Sciatic nerve (tissue), 2 donors: ENCODE data around the gene PPFIA1. TPM values are rescaled to one million over a fixed set of nuclear protein-coding genes. Genes with fewer than 3 reads are reported as not detected.

ENCODE experiments used
- ATAC-seq: fragments of 200-7000 bp; cut with Tn5 transposase; one replicate; pipeline ENCODE4 v1.9.1; 2020; ENCODE audit warnings: mild to moderate bottlenecking, moderate library complexity
- DNase-seq: peaks from one replicate; pipeline ENCODE4 v3.0.0-alpha.2; 2020; ENCODE audit warnings: low spot score
- intact Hi-C: fragments of 100-400 bp; cut with DNase I; formaldehyde crosslinking; loops from one replicate; pipeline ENCODE4 v1.14.2; 2022
- total RNA-seq: library from RNA; stranded (reverse); fragmentation: NEBNext Ultra II Directional; extraction: Animal tissue kit (Norgen Biotek cat#: 25700); gene quantifications from one replicate; pipeline ENCODE4 v1.2.1, GENCODE V29; 2021
- donor health status: DM: no; HTN: no; CAD: no.
- donor health status: DM: no; HTN: no; CAD: no.

Gene PPFIA1
- total RNA-seq, 1 donor from 2014 or later, result 82.4 TPM

DNA sequence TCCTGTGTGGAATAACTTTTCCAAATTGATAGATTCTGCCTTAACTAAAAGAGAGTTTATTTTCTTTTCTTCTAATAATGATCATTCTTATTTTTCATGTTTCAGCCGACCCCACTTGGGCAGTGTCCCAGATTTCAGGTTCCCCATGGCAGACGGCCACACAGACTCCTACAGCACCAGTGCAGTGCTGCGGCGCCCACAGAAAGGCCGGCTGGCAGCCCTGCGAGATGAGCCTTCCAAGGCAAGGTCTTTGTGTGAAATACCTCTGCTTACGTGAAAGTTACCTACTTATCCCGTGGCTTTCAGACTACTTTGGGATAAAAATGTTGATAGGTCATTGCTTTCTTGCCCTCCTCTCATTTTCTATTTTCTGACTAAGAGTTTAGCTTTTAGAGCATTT lies 68.6 kb downstream of the PPFIA1 start:
- ATAC-seq, result no peak
- intact Hi-C loops, result no loop called here
- no peak for DNase-seq

- intact Hi-C loops, result no loop called here
- no peak for DNase-seq
- ATAC-seq, result no peak
Observed at GRCh38 chr11:70341881-70342429, 71.5 kb downstream of the PPFIA1 start.

DNA sequence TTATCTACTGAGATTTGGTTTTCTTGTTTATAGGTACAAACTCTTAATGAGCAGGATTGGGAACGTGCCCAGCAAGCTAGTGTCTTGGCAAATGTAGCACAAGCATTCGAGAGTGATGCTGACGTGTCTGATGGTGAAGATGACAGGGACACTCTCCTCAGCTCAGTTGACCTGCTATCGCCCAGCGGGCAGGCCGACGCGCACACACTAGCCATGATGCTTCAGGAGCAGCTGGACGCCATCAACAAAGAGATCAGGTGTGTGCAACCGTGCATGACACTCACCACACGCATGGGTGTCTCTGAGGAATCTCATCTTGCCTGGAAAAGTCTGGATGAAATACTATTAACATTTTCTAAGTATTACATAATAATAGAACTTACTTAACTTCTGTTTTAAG lies 73.1 kb downstream of the PPFIA1 start:
- ATAC-seq, result no peak
- intact Hi-C loops, result no loop called here
- DNase-seq, result no peak

DNA sequence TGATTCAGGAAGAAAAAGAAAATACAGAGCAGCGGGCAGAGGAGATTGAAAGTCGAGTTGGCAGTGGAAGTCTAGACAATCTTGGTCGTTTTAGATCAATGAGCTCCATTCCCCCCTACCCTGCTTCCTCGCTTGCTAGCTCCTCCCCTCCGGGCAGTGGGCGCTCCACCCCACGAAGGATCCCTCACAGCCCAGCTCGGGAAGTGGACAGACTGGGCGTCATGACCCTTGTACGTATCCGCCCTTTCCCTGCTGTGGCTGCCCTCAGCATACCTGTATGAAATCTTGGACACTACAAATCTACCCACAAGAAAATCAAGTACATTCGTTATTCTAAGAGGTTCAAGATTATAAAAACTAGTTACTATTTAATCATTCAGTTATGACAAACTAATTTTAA lies 77.7 kb downstream of the PPFIA1 start:
- DNase-seq, result no peak

DNA sequence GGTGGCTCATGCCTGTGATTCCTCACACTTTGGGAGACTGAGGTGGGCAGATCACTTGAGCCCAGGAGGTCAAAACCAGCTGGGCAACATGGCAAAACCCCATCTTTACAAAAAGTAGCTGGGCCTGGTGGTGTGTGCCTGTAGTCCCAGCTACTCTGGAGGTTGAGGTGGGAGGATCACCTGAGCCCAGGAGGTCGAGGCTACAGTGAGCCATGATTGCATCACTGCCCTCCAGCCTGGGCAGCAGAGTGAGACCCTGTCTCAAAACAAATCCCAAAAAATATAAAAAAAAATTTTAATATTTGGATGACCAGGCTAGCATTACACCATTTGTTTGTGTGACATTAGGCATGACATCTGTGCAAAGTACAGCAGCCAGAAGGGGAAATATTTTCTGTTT lies 78.1 kb downstream of the PPFIA1 start:
- intact Hi-C loops, result no loop called here
- DNase-seq, result no peak
- no peak for ATAC-seq

More for the DNA sequence above, 77.7 kb downstream of the PPFIA1 start:
- intact Hi-C loops, result no loop called here
- ATAC-seq, result no peak

GRCh38 chr11:70351646-70352045 lies 81.2 kb downstream of the PPFIA1 start:
- ATAC-seq (no peak), DNase-seq (no peak)
- intact Hi-C loops, result no loop called here

- ATAC-seq, result no peak
- intact Hi-C loops, result no loop called here
- DNase-seq, result no peak
Observed at GRCh38 chr11:70352100-70352499, 81.6 kb downstream of the PPFIA1 start.

DNA sequence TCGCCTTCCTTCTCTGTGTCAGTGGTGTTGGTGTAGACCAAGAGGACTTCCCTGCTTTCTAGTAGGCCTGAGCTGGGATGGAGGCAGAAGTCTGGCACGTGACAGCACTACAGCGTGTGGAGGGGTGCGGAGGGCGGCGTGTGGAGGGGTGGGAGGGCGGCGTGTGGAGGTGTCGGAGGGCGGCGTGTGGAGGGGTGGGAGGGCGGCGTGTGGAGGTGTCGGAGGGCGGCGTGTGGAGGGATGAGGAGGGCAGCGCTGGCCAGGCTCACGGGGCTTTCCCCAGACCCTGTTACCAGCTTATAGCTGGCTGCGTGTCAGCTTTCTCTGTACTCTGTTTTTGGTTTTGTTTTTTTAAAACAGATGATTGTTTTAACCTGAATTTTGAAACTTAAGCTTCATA lies 82.1 kb downstream of the PPFIA1 start:
- intact Hi-C loops, result no loop called here
- ATAC-seq, result peak; percentile 10
- DNase-seq, result no peak

DNA sequence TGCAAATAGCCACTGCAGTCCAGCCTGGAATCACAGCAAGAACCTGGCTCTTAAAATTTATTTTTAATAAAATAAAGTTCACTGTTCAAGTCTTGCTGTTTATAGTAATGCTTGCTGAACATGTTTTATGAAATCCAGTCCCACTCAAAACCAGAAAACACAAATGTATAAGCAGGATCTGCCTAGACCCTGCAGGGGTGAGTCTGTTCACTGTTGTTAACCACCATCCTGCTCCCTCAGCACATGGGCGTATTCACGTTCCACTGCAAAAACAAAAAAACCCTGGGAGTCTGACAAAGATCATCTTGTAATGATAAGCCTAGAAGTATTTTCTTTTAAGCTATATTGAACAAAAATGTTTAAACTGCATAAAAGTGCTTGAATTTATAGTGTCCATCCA lies 82.8 kb downstream of the PPFIA1 start:
- intact Hi-C loops, result no loop called here
- ATAC-seq, result no peak
- no peak for DNase-seq

DNA sequence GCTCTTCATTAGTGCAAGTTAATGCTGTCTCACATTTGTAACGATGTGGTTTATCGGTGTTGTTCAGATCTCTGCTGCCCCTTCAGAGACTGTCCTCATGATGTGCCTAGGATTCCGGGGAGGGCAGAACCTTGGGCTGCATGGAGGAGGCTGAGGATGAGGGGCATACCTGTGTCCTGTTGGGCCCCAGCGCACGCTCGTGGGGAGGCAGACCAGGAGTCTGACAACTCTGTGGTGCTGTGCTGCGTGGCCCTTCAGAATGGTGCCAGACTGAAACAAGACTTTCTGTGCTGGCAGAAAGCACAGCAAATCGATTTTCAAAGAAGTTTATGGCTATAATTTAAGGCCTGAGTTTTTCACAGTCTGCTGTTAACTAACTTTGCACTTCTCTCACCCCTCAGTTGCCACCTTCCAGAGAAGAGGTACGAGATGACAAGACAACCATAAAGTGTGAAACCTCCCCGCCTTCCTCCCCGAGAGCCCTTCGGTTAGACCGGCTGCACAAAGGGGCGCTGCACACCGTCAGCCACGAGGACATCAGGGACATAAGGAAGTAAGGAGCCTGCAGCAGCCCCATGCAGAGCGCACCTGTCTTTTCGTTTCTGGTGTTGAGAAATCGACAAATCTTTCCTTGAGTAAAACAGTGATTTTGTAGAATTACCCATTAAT lies 83.5 kb downstream of the PPFIA1 start:
- intact Hi-C loops, result no loop called here
- DNase-seq, result no peak

DNA sequence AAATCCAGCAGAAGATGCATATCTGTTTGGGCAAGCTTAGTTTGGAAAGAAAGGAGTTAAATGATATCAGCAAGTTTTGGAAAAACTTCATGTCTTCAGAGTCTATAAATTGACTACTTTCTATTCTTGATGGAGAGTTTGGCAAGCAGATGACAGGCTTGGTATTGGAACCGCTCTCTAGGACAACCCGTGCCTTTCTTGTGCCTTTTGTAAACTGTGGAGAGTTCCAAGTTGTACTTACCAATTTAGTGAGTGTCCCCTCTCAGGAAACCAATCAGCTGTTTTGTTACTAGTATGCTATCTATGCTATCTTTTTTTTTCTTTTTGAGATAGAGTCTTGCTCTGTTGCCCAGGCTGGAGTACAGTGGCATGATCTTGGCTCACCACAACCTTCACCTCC lies 84.1 kb downstream of the PPFIA1 start:
- ATAC-seq (no peak), DNase-seq (no peak)
- intact Hi-C loops, result no loop called here

More for the DNA sequence above, 83.5 kb downstream of the PPFIA1 start:
- ATAC-seq, result no peak

DNA sequence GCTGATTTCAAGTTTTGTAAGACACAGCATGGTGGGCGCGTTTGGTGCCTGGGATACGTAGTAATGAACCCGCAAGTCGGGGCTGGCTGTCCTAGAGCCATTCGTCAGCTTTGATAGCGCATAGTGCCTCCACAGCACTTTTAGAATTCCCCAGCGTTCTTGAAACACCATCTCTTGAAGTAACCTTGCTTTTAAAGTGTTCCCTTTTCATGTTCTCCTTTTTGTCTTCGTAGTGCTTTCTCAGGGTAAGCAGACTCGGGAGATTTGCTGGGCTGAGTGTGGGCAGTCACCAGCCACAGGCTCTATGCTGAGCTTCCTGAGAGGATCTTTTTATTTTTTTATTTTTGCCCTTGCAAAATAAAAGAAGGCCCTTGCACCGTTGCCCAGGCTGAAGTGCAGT lies 88.3 kb downstream of the PPFIA1 start:
- peak; percentile 13 for ATAC-seq
- no peak for DNase-seq
- intact Hi-C loops, result no loop called here

GRCh38 chr11:70359451-70360205 lies 89.1 kb downstream of the PPFIA1 start:
- intact Hi-C loops, result no loop called here

GRCh38 chr11:70360211-70360610 lies 89.7 kb downstream of the PPFIA1 start:
- intact Hi-C loops, result no loop called here
- DNase-seq (no peak), ATAC-seq (no peak)

More at GRCh38 chr11:70359451-70360205, 89.1 kb downstream of the PPFIA1 start:
- DNase-seq (no peak), ATAC-seq (no peak)

GRCh38 chr11:70364178-70364577 lies 93.7 kb downstream of the PPFIA1 start:
- intact Hi-C loops, result no loop called here
- DNase-seq (no peak), ATAC-seq (no peak)

- no peak for ATAC-seq
Observed at GRCh38 chr11:70364745-70365543, 94.5 kb downstream of the PPFIA1 start.

DNA sequence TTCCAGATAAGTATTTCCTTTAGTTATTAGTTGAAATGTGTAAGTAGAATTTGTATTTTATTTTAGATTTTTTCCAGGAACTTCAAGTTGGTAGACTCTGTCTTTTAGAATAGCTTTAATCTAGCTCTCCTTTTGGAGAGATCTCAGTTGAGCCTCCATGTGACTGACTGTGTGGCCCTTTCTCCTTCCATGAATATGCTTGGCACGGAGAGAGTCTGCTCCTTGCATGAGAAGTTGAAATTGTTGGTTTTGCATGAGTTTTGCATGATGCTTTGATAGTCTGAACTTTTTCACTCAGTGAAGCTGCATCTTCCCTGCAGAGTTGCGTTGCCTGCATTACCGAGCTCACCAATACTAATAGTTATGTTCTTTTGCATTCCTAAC lies 95.0 kb downstream of the PPFIA1 start:
- DNase-seq (no peak), ATAC-seq (no peak)
- intact Hi-C loops, result no loop called here

More at GRCh38 chr11:70364745-70365543, 94.5 kb downstream of the PPFIA1 start:
- DNase-seq, result no peak
- intact Hi-C loops, result no loop called here

DNA sequence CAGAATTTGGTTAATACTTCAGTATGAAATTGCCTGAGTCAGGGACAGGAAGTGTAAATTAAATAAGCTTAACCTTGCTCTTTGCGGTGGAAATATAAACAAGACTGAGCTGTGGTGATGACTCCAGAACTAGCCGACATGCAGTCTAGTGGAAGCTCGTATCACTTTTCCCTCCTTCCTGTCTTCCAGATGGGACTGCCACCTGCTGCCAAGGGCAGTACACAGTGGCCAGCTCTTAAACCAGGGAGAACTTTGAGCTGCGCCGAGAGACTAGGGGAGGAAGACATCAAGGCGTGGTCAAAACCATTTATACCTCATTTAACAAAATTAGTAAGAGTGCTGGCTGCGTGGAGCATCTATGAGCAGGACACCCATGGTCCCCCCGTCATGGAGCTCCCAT lies 96.6 kb downstream of the PPFIA1 start:
- DNase-seq, result no peak
- no peak for ATAC-seq
- intact Hi-C loops, result no loop called here

DNA sequence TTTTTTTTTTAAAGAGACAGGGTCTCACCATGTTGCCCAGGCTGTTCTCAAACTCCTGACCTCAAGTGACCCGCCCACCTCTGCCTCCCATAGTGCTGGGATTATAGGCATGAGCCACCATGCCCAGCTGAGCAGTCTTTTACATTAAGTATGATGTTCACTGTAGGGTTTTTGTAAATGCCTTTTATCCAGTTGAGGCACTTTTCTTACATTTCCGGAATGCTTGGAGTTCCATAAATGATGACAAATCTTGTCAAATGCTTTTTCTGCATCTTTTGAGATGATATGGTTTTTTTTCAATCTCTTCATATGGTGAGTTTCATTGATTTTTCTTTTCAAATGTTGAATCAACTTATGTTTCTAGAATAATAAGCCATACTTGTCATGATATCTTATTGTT lies 98.5 kb downstream of the PPFIA1 start:
- ATAC-seq, result no peak
- intact Hi-C loops, result no loop called here
- DNase-seq, result no peak

DNA sequence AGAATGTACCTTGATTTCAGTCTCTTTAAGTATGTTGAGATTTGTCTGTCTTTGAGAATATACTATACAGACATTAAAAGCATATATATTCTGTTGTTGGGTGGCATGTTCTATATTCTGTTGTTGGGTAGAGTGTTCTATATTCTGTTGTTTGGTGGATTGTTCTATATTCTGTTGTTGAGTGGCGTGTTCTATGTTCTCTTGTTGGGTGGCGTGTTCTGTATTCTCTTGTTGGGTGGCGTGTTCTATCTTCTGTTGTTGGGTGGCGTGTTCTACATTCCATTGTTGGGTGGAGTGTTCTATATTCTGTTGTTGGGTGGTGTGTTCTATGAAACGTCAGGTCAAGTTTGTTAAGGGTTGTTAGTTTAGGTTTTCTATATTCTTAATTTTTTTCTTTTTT lies 100.8 kb downstream of the PPFIA1 start:
- ATAC-seq, result peak; percentile 41
- intact Hi-C loops, result no loop called here

More for the DNA sequence above, 100.8 kb downstream of the PPFIA1 start:
- no peak for DNase-seq
